ENCODE data around the gene CGB3. TPM values are rescaled to one million over a fixed set of nuclear protein-coding genes. Genes with fewer than 3 reads are reported as not detected.

The CGB3 gene
- total RNA-seq, 1 donor from 2014 or later = not detected

DNA sequence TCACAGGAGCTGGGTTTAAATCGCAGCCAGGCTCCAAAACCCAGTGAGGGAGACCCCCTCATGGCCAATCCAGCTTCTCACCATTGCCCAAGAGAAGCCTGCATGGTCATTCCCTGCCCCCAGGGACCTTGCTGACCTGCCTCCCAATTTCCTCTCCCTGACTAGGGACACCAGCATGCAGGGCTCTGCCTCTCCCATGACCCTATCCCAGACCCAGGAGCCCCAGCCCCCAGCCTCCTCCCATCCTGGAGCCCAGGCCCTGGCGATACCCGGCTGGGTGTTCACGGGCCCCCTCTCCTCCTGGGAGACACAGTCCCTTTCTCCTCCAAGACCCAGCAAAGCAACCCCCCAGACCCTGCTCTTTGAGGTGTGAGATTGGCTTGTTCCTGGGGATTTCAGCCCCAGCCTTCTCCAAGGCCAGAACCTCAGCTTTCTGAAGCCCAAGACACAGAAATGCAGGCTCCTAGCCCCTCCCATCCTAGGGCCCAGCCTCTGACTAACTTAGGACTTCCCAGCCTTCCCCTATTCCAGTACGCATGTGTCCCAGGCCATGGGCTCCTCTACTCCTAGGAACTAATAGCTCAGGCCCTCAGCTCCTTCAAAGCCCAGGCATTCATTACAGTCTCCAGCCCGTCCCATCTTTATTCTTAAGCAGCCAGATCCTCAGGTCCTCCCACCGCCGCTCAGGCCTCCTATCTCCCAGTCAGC is 32.1 kb downstream of the CGB3 start:
- H3K36me3 ChIP-seq (ENCODE audit: control insufficient read depth, insufficient read depth, low read length) = no peaks in the 10 kb centered on the region
- peak overlapping the region; percentile 64 for H3K4me3 ChIP-seq (ENCODE audit: low read depth, low read length)
- TF ChIP-seq, protein P1, sequence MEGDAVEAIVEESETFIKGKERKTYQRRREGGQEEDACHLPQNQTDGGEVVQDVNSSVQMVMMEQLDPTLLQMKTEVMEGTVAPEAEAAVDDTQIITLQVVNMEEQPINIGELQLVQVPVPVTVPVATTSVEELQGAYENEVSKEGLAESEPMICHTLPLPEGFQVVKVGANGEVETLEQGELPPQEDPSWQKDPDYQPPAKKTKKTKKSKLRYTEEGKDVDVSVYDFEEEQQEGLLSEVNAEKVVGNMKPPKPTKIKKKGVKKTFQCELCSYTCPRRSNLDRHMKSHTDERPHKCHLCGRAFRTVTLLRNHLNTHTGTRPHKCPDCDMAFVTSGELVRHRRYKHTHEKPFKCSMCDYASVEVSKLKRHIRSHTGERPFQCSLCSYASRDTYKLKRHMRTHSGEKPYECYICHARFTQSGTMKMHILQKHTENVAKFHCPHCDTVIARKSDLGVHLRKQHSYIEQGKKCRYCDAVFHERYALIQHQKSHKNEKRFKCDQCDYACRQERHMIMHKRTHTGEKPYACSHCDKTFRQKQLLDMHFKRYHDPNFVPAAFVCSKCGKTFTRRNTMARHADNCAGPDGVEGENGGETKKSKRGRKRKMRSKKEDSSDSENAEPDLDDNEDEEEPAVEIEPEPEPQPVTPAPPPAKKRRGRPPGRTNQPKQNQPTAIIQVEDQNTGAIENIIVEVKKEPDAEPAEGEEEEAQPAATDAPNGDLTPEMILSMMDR (IDR thresholded peaks at IDR 0.05; ENCODE audit: insufficient read depth, low read length, poor library complexity, severe bottlenecking) = no peak
- H3K27me3 ChIP-seq (ENCODE audit: control insufficient read depth, insufficient read depth, low read length) = no peaks in the 10 kb centered on the region
- peak; percentile 43 for DNase-seq (ENCODE audit: low read depth)

DNA sequence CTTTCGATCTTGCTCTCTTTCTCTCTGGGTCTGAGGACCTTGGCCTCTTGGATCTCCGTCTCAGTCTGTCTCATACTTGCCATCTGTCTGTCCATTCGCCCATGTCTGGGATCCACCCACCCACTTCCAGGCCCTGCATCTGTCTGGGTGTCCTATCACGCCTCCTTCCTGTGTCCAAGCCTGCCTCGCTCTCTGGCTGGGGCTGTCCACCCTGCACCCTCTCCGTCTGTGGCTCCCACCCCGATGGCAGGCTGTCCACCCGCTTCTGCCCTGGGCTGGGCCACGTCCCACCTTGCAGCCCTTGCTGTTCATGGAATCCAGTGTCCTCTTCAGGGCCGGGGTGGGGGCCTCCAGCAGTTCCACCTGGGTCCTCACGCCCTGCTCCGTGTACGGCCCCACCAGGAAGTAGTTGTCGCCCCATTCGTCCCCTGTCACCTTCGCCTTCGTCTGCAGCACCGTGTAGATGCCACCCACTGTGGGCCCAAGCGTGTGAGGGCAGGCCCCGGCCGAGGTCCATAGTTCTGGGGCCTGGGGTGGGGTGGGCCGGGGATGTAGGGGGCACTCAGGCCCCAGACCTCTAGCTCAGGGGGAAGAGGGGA is 33.0 kb downstream of the CGB3 start:
- no peaks in the 10 kb centered on the region for H3K27me3 ChIP-seq (ENCODE audit: control insufficient read depth, insufficient read depth, low read length)
- no peak overlapping the region for H3K4me3 ChIP-seq (ENCODE audit: low read depth, low read length)
- no peaks in the 10 kb centered on the region for H3K36me3 ChIP-seq (ENCODE audit: control insufficient read depth, insufficient read depth, low read length)
- TF ChIP-seq, protein P1 (IDR thresholded peaks at IDR 0.05; ENCODE audit: insufficient read depth, low read length, poor library complexity, severe bottlenecking) = no peak
- no peak for DNase-seq (ENCODE audit: low read depth)

DNA sequence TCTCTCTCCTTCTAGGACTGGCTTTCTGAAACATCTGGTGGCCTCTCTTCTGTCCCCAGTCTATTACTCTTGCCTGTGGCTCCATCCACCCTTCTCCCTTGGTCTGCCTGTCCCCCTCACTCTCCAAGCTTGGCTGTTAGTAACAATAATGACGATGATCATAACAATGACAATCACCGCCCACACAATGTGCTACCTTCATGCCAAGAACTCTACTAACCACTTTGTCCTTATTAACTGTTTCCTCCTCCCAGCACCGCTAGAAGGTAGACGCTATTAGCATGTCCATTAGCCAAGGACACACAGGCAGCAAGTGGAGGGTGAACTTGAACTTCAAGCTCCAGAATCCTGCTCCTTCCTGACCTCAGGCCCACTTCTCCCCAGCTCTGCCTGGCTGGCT is 33.7 kb downstream of the CGB3 start:
- no peak for DNase-seq (ENCODE audit: low read depth)
- no peak overlapping the region for H3K4me3 ChIP-seq (ENCODE audit: low read depth, low read length)
- TF ChIP-seq, protein P1 (IDR thresholded peaks at IDR 0.05; ENCODE audit: insufficient read depth, low read length, poor library complexity, severe bottlenecking) = no peak
- no peaks in the 10 kb centered on the region for H3K36me3 ChIP-seq (ENCODE audit: control insufficient read depth, insufficient read depth, low read length)
- no peaks in the 10 kb centered on the region for H3K27me3 ChIP-seq (ENCODE audit: control insufficient read depth, insufficient read depth, low read length)

DNA sequence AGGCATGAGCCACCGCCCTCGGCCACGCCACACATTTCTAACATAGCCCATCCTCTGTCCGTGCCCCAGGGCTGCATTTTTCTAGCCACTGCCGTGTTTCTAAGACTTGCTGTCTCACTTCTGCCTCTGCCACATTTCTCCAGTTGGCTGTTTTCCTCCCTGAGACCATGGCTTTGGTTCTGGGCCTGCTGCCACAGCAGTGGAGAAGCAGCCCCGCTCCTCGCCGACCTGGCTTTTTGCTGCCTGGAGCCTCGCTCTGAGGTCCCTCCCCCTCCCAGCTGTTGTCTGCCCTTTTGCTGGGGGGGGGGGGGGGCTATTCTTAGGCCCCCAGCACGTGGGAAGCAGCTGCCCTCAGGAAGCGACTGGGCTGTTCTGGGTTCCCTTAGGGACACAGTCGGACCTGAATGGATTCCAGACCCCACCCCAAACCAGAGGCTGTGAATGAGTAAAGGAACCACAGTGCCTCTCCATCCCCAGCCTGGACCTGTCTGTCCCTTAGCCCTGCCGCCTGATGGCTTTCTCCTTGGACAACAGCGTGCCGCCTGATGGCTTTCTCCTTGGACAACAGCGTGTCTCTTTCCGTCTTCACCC is 34.3 kb downstream of the CGB3 start:
- H3K36me3 ChIP-seq (ENCODE audit: control insufficient read depth, insufficient read depth, low read length) = no peaks in the 10 kb centered on the region
- H3K27me3 ChIP-seq (ENCODE audit: control insufficient read depth, insufficient read depth, low read length) = no peaks in the 10 kb centered on the region
- H3K4me3 ChIP-seq (ENCODE audit: low read depth, low read length) = no peak overlapping the region
- TF ChIP-seq, protein P1 (IDR thresholded peaks at IDR 0.05; ENCODE audit: insufficient read depth, low read length, poor library complexity, severe bottlenecking) = no peak
- DNase-seq (ENCODE audit: low read depth) = no peak

DNA sequence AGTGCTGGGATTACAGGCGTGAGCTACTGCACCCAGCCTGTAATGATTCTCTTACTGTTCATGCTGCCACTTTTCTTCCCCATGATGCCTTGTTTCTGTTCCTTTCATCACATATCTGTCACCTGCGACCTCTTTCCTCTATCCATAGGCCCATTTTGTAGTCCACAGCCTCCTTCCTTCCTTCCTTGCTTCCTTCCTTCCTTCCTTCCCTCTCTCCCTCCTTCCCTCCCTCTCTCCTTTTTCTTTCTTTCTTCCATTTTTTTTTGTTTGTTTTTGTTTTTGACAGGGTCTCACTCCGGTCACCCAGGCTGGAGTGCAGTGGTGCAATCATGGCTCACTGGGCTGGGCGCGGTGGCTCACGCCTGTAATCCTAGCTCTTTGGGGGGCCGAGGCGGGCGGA is 35.3 kb downstream of the CGB3 start:
- H3K36me3 ChIP-seq (ENCODE audit: control insufficient read depth, insufficient read depth, low read length) = no peaks in the 10 kb centered on the region
- TF ChIP-seq, protein P1 (IDR thresholded peaks at IDR 0.05; ENCODE audit: insufficient read depth, low read length, poor library complexity, severe bottlenecking) = no peak
- H3K27me3 ChIP-seq (ENCODE audit: control insufficient read depth, insufficient read depth, low read length) = no peaks in the 10 kb centered on the region
- DNase-seq (ENCODE audit: low read depth) = no peak
- no peak overlapping the region for H3K4me3 ChIP-seq (ENCODE audit: low read depth, low read length)
